ENCODE measurements around the gene MT1B. TPM values are rescaled to one million over a fixed set of nuclear protein-coding genes. Genes with fewer than 3 reads are reported as not detected.
A peak's percentile ranks its signal among the peaks of the same experiment; 100 is the strongest.

The MT1B gene
- total RNA-seq, 2 donors from 2014 or later: not detected

GRCh38 chr16:56679818-56680217, 28.1 kb downstream of the MT1B start:
- H3K4me3 ChIP-seq: no peak overlapping the region
- TF ChIP-seq CTCF (IDR thresholded peaks at IDR 0.05): no peak
- H3K27me3 ChIP-seq: peaks cover 6% of the 10 kb centered on the region
- no peaks in the 10 kb centered on the region for H3K9me3 ChIP-seq
- H3K9ac ChIP-seq (ENCODE audit: low read depth in 2 of 2, low read length in 2 of 2): no peak overlapping the region
- H3K4me1 ChIP-seq: peaks cover 9% of the 10 kb centered on the region
- intact Hi-C loops (cut with DNase I): no loop called here
- no peak for DNase-seq
- H3K36me3 ChIP-seq: no peaks in the 10 kb centered on the region
- H3K27ac ChIP-seq: no peak overlapping the region

DNA sequence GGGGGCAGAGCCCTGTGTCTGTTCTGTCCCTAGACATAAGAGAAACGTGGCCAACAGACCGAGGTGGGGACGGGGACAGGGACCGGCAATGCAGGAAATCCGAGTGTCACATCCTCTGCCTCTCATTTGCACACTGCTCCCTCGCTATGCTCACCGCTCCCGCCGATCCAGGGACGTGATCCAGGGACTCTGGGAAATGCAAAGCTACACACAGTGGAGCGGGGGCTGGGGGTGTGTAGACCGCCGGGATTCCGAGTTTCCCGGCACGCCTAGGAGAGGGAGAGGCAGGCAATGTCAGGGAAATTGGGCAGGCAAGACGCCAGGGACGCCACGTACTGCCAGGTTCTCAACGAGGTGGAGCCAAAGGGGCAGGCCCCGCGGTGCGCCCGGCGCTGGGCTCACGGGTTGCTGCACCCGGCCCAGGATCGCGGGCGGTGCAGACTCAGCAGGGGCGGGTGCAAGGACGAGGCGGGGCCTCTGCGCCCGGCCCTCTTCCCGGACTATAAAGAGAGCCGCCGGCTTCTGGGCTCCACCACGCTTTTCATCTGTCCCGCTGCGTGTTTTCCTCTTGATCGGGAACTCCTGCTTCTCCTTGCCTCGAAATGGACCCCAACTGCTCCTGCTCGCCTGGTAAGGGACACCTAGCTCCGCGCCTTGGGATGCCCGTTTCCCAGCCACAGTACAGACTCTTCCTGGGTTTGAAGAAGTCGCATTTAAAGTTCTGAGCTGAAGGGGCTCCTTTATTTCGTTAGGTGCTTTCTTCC, 30.4 kb downstream of the MT1B start, which contains the start of gene MT1X:
TSS of gene MT1X (plus strand) at position 532 of the 764 bp plus-strand sequence. CDS start at position 603, 71 bp downstream.
- Histone ChIP-seq H3K9me3 (no peaks in the 10 kb centered on the region), H3K36me3 (no peaks in the 10 kb centered on the region), H3K4me3 (peak within 1 kb of the TSS; percentile 36), H3K27me3 (no peaks in the 10 kb centered on the region), H3K9ac (ENCODE audit: low read depth in 2 of 2, low read length in 2 of 2) (peak within 1 kb of the TSS; percentile 82 to 94), H3K4me1 (peaks cover 9% of the 10 kb centered on the region), H3K27ac (peak within 1 kb of the TSS; percentile 49)
- intact Hi-C loops (cut with DNase I): no loop called here
- DNase-seq: peak; percentile 93
- no peak for TF ChIP-seq CTCF (IDR thresholded peaks at IDR 0.05)

DNA sequence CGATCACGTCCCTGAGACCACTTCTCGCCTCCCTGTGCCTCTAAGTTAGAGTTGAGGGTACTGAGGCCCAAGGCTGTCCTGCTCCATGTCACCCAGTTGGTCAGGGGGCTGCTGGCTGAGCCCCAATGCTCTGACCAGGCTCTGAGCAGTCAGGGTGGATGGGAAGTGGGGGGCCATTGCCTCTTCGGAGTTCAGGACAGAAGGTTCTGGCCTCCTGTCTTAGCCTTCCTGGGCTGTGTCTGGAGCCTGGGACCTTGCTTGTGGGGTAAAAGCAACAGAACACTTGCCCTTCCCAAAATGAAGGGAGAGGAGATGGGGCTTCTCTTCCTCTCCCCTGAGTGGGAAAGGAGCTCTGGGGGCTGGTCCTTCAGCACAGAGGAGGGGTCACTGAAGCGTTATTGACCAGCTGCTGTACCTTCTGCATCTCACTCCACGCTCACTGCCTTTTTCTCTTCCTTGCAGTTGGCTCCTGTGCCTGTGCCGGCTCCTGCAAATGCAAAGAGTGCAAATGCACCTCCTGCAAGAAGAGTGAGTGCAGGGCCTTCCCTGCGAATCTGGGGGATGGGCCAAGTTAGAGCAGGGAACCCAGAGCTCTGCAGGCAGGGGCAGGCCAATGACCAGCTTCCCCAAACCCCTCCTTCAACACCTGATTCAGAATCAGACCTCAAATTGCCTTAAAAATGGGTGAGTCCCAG, 31.2 kb downstream of the MT1B start:
- intact Hi-C loops (cut with DNase I): no loop called here
- Histone ChIP-seq H3K9ac (ENCODE audit: low read depth in 2 of 2, low read length in 2 of 2) (peak overlapping the region; percentile 68 to 94), H3K27me3 (no peaks in the 10 kb centered on the region), H3K4me1 (peaks cover 9% of the 10 kb centered on the region), H3K36me3 (no peaks in the 10 kb centered on the region), H3K4me3 (peak overlapping the region; percentile 36), H3K9me3 (no peaks in the 10 kb centered on the region), H3K27ac (peak overlapping the region; percentile 49)
- DNase-seq: no peak
- no peak for TF ChIP-seq CTCF (IDR thresholded peaks at IDR 0.05)

DNA sequence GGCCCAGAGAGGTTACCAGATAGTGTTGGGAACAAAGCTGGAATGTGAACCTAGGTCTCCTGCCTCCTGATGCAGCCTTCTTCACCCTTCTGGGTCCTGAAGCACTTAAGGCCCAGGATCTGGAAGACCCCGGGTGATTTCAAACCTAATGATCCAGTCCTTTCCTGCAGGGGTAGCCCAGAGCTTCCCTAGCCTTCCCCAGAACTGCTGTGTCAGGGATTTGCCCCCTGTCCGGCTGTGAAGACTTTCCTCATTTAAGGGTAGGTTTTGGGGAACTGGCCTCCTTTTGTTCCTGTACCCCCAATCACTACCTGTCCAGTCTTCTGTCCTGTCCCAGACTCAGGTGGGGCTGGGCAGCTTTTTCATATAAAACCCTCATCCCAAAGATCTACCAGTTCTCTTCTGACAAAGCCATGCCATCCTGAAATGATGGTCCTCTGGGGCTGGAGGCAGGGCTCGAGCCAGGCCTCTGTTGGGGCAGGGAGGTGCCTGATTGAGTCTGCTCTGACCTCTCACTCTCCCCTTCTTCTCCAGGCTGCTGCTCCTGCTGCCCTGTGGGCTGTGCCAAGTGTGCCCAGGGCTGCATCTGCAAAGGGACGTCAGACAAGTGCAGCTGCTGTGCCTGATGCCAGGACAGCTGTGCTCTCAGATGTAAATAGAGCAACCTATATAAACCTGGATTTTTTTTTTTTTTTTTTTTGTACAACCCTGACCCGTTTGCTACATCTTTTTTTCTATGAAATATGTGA, 31.9 kb downstream of the MT1B start:
- H3K4me3 ChIP-seq: no peak overlapping the region

More for the DNA sequence above, 31.9 kb downstream of the MT1B start:
- Histone ChIP-seq H3K9me3 (no peaks in the 10 kb centered on the region), H3K9ac (ENCODE audit: low read depth in 2 of 2, low read length in 2 of 2) (peak overlapping the region; percentile 68 to 94), H3K27ac (no peak overlapping the region), H3K36me3 (no peaks in the 10 kb centered on the region), H3K27me3 (no peaks in the 10 kb centered on the region), H3K4me1 (peaks cover 9% of the 10 kb centered on the region)
- DNase-seq: no peak
- no peak for TF ChIP-seq CTCF (IDR thresholded peaks at IDR 0.05)
- intact Hi-C loops (cut with DNase I): no loop called here
